ENCODE results near the gene BUB3. TPM values are rescaled to one million over a fixed set of nuclear protein-coding genes. Genes with fewer than 3 reads are reported as not detected.

The BUB3 gene
- total and polyA plus RNA-seq, 2 of the 8 experiments (the other 6 are each of a cell fraction or from before 2014, with no cell fraction given), result 183 to 207 TPM

DNA sequence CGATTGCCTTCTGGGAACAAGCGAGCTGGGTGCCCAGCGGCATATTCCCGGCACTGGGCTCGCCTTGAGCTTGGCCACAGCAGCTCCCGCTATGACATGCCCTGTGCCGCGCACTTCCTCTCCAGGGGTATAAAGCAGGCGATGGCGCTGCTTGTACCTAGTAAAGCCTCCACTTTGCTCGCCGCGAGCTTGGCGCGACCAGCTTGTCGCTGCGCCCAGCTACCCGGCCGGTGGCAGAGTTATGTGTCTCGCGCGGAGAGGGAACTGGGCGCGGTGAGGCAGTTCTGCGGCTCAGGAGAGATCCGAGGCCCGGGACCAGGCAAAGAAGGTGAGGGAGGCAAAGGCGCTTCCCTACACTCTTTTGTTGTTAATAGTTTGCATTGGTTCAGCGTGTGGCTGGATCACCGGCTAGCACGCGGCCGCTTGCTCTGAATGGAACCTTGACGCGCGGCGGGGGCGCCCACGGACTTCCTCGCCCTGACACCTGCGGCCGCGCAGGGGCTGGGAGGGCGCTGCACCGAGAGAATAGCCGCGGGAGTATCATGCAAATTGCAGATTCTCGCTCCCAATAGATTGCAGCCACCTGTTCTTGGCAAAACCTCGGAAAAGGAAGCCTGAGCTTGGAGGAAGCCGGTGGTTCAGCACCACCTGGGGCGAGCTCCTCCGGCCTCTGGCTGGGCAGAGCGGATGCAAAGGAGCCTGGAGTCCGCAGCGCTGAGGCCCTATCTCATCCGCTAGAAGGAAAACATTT lies 3.0 kb upstream of the BUB3 start (continued):
- TF ChIP-seq, protein P1, sequence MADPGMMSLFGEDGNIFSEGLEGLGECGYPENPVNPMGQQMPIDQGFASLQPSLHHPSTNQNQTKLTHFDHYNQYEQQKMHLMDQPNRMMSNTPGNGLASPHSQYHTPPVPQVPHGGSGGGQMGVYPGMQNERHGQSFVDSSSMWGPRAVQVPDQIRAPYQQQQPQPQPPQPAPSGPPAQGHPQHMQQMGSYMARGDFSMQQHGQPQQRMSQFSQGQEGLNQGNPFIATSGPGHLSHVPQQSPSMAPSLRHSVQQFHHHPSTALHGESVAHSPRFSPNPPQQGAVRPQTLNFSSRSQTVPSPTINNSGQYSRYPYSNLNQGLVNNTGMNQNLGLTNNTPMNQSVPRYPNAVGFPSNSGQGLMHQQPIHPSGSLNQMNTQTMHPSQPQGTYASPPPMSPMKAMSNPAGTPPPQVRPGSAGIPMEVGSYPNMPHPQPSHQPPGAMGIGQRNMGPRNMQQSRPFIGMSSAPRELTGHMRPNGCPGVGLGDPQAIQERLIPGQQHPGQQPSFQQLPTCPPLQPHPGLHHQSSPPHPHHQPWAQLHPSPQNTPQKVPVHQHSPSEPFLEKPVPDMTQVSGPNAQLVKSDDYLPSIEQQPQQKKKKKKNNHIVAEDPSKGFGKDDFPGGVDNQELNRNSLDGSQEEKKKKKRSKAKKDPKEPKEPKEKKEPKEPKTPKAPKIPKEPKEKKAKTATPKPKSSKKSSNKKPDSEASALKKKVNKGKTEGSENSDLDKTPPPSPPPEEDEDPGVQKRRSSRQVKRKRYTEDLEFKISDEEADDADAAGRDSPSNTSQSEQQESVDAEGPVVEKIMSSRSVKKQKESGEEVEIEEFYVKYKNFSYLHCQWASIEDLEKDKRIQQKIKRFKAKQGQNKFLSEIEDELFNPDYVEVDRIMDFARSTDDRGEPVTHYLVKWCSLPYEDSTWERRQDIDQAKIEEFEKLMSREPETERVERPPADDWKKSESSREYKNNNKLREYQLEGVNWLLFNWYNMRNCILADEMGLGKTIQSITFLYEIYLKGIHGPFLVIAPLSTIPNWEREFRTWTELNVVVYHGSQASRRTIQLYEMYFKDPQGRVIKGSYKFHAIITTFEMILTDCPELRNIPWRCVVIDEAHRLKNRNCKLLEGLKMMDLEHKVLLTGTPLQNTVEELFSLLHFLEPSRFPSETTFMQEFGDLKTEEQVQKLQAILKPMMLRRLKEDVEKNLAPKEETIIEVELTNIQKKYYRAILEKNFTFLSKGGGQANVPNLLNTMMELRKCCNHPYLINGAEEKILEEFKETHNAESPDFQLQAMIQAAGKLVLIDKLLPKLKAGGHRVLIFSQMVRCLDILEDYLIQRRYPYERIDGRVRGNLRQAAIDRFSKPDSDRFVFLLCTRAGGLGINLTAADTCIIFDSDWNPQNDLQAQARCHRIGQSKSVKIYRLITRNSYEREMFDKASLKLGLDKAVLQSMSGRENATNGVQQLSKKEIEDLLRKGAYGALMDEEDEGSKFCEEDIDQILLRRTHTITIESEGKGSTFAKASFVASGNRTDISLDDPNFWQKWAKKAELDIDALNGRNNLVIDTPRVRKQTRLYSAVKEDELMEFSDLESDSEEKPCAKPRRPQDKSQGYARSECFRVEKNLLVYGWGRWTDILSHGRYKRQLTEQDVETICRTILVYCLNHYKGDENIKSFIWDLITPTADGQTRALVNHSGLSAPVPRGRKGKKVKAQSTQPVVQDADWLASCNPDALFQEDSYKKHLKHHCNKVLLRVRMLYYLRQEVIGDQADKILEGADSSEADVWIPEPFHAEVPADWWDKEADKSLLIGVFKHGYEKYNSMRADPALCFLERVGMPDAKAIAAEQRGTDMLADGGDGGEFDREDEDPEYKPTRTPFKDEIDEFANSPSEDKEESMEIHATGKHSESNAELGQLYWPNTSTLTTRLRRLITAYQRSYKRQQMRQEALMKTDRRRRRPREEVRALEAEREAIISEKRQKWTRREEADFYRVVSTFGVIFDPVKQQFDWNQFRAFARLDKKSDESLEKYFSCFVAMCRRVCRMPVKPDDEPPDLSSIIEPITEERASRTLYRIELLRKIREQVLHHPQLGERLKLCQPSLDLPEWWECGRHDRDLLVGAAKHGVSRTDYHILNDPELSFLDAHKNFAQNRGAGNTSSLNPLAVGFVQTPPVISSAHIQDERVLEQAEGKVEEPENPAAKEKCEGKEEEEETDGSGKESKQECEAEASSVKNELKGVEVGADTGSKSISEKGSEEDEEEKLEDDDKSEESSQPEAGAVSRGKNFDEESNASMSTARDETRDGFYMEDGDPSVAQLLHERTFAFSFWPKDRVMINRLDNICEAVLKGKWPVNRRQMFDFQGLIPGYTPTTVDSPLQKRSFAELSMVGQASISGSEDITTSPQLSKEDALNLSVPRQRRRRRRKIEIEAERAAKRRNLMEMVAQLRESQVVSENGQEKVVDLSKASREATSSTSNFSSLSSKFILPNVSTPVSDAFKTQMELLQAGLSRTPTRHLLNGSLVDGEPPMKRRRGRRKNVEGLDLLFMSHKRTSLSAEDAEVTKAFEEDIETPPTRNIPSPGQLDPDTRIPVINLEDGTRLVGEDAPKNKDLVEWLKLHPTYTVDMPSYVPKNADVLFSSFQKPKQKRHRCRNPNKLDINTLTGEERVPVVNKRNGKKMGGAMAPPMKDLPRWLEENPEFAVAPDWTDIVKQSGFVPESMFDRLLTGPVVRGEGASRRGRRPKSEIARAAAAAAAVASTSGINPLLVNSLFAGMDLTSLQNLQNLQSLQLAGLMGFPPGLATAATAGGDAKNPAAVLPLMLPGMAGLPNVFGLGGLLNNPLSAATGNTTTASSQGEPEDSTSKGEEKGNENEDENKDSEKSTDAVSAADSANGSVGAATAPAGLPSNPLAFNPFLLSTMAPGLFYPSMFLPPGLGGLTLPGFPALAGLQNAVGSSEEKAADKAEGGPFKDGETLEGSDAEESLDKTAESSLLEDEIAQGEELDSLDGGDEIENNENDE (IDR thresholded peaks at IDR 0.05; ENCODE audit: insufficient replicate concordance, low read length), result no peak
- TF ChIP-seq HDAC6 (IDR thresholded peaks at IDR 0.05; ENCODE audit: low read depth, low read length) (no peak), RFX5 (IDR thresholded peaks at IDR 0.05; ENCODE audit: borderline replicate concordance, low read depth, low read length) (no peak), EP300 (IDR thresholded peaks at IDR 0.05; ENCODE audit: borderline replicate concordance in 1 of 2, low read depth in 2 of 2, low read length in 2 of 2) (no peak)

Measured in H1 (cell line).